H1 (cell line): Measurements from ENCODE around the gene VASN. TPM values are rescaled to one million over a fixed set of nuclear protein-coding genes. Genes with fewer than 3 reads are reported as not detected.

ENCODE experiments used
- CTCF ChIA-PET: fragments of 300-600 bp; sonication (Branson Sonifier 250); formaldehyde crosslinking; loops from one replicate; lab custom pipeline; 2021; ENCODE audit not compliant: partially characterized antibody; lab: Charles Lee
- POLR2A ChIA-PET: fragments of 300-600 bp; sonication (Branson Sonifier 250); formaldehyde crosslinking; loops from one replicate; lab custom pipeline; 2021; ENCODE audit warnings: inconsistent platforms; ENCODE audit not compliant: partially characterized antibody; lab: Charles Lee
- DNase-seq, 2 experiments: peaks; one replicate each; pipeline versions ENCODE4 v3.0.0 to v3.0.0-alpha.2; 2010 to 2022; ENCODE audit warnings: low spot score in 2 of 2, low read depth in 1 of 2, mixed read lengths in 1 of 2
- FAIRE-seq: peaks from 2 replicates; lab custom pipeline; 2011; peaks lifted over from hg19 to GRCh38; lab: Jason Lieb, UNC
- H2AFZ ChIP-seq: 2 replicates; pipeline ENCODE4 v1.8.1; 2012; ENCODE audit warnings: low read length, inconsistent platforms
- H2AK5ac ChIP-seq: 2 replicates; pipeline ENCODE4 v1.6.1; 2013; ENCODE audit warnings: low read depth, low read length
- H2BK120ac ChIP-seq: replicated peaks from 2 replicates; pipeline ENCODE3; 2013; ENCODE audit warnings: low read depth, low read length, inconsistent platforms
- H2BK12ac ChIP-seq: 2 replicates; pipeline ENCODE4 v1.6.1; 2013; ENCODE audit warnings: low read depth, low read length
- H2BK15ac ChIP-seq: 2 replicates; pipeline ENCODE4 v1.6.1; 2013; ENCODE audit warnings: low read length
- H2BK20ac ChIP-seq: 2 replicates; pipeline ENCODE4 v1.6.1; 2013; ENCODE audit warnings: low read length
- H2BK5ac ChIP-seq: 2 replicates; pipeline ENCODE4 v1.6.1; 2013; ENCODE audit warnings: low read depth, low read length
- H3K14ac ChIP-seq: 2 replicates; pipeline ENCODE4 v1.6.1; 2013; ENCODE audit warnings: inconsistent platforms; ENCODE audit not compliant: insufficient read length
- H3K18ac ChIP-seq: 2 replicates; pipeline ENCODE4 v1.6.1; 2013; ENCODE audit warnings: low read length; ENCODE audit errors: extremely low read depth
- H3K23ac ChIP-seq: 2 replicates; pipeline ENCODE4 v1.6.1; 2013; ENCODE audit warnings: inconsistent platforms; ENCODE audit not compliant: insufficient read length
- H3K23me2 ChIP-seq: 2 replicates; pipeline ENCODE4 v1.6.1; 2013; ENCODE audit warnings: low read depth, low read length
- H3K27ac ChIP-seq: 2 replicates; pipeline ENCODE4 v1.6.1; 2011; ENCODE audit warnings: low read depth, low read length, inconsistent platforms
- H3K27me3 ChIP-seq, 4 experiments: replicated peaks in 1 of 4; 1 replicate in 1 of 4; 2 replicates in 3 of 4; pipeline versions ENCODE4 v1.6.1 to v1.8.1; 2011 to 2013; ENCODE audit warnings: low read length in 3 of 4, mild to moderate bottlenecking in 3 of 4, inconsistent platforms in 2 of 4, mixed read lengths in 2 of 4, moderate library complexity in 1 of 4; ENCODE audit not compliant: control insufficient read depth in 3 of 4, insufficient read depth in 3 of 4; ENCODE audit errors: extremely low read depth in 1 of 4
- H3K36me3 ChIP-seq, 4 experiments: 2 replicates each; pipeline versions ENCODE4 v1.6.1 to v1.8.1; 2011 to 2013; ENCODE audit warnings: mild to moderate bottlenecking in 4 of 4, low read length in 3 of 4, moderate library complexity in 2 of 4, control low read depth in 1 of 4, inconsistent platforms in 1 of 4; ENCODE audit not compliant: insufficient read depth in 4 of 4, control insufficient read depth in 2 of 4
- H3K4ac ChIP-seq: replicated peaks from 2 replicates; pipeline ENCODE3; 2013; ENCODE audit warnings: low read length, low read depth, mixed read lengths, inconsistent platforms; ENCODE audit not compliant: insufficient read length
- H3K4me1 ChIP-seq, 4 experiments: replicated peaks in 1 of 4; 1 replicate in 1 of 4; 2 replicates in 3 of 4; pipeline versions ENCODE4 v1.6.1 to v1.8.1; 2011 to 2013; ENCODE audit warnings: low read length in 3 of 4, inconsistent platforms in 2 of 4, mixed read lengths in 1 of 4; ENCODE audit not compliant: insufficient read depth in 4 of 4, control insufficient read depth in 3 of 4
- H3K4me2 ChIP-seq, 2 experiments: 2 replicates each; pipeline versions ENCODE4 v1.6.1 to v1.8.1; 2011 to 2013; ENCODE audit warnings: low read depth in 2 of 2, low read length in 2 of 2, control low read depth in 1 of 2, inconsistent platforms in 1 of 2, mild to moderate bottlenecking in 1 of 2; ENCODE audit not compliant: insufficient read depth in 1 of 2
- H3K4me3 ChIP-seq, 4 experiments: fragments of 200-600, 300-600 bp in 1 of 4; sonication (generic), shearing (Covaris generic), sonication (Bioruptor Twin) in 1 of 4; 2 replicates each; pipeline versions ENCODE4 v1.5.1 to v1.8.1; 2011 to 2016; ENCODE audit warnings: low read length in 4 of 4, low read depth in 3 of 4, control low read depth in 2 of 4, inconsistent platforms in 2 of 4, mild to moderate bottlenecking in 2 of 4, mixed read lengths in 1 of 4, moderate library complexity in 1 of 4; ENCODE audit not compliant: insufficient read depth in 2 of 4; ENCODE audit errors: extremely low read depth in 1 of 4
- H3K56ac ChIP-seq: replicated peaks from 2 replicates; pipeline ENCODE3; 2013; ENCODE audit warnings: low read depth, mild to moderate bottlenecking, mixed read lengths, low read length, inconsistent platforms; ENCODE audit not compliant: insufficient read length
- H3K79me1 ChIP-seq: 2 replicates; pipeline ENCODE4 v1.6.1; 2013; ENCODE audit warnings: low read depth, low read length, control low read depth
- H3K79me2 ChIP-seq, 2 experiments: 2 replicates each; pipeline versions ENCODE4 v1.6.1 to v1.8.1; 2012 to 2013; ENCODE audit warnings: low read length in 2 of 2, mild to moderate bottlenecking in 2 of 2, inconsistent platforms in 1 of 2; ENCODE audit not compliant: insufficient read depth in 2 of 2, control insufficient read depth in 1 of 2
- H3K9ac ChIP-seq, 4 experiments: replicated peaks in 1 of 4; 1 replicate in 1 of 4; 2 replicates in 3 of 4; pipeline versions ENCODE4 v1.6.1 to v1.8.1; 2011 to 2013; ENCODE audit warnings: low read depth in 3 of 4, low read length in 3 of 4, control low read depth in 2 of 4, mild to moderate bottlenecking in 2 of 4, moderate library complexity in 2 of 4, inconsistent platforms in 1 of 4; ENCODE audit errors: extremely low read depth in 1 of 4
- H3K9me3 ChIP-seq, 2 experiments: 2 replicates each; pipeline versions ENCODE4 v1.6.1 to v1.8.1; 2012 to 2013; ENCODE audit warnings: mild to moderate bottlenecking in 2 of 2, moderate library complexity in 2 of 2, control low read depth in 1 of 2, inconsistent platforms in 1 of 2, low read depth in 1 of 2, low read length in 1 of 2, mixed read lengths in 1 of 2; ENCODE audit not compliant: insufficient read depth in 2 of 2
- H4K20me1 ChIP-seq, 2 experiments: replicated peaks in 1 of 2; 2 replicates each; pipeline versions ENCODE3 to v1.8.1; 2011 to 2013; ENCODE audit warnings: inconsistent platforms in 2 of 2, low read length in 2 of 2, mild to moderate bottlenecking in 1 of 2; ENCODE audit not compliant: insufficient read depth in 2 of 2, control insufficient read depth in 1 of 2
- H4K5ac ChIP-seq: 2 replicates; pipeline ENCODE4 v1.6.1; 2013; ENCODE audit warnings: low read length, low read depth, mixed read lengths, inconsistent platforms; ENCODE audit not compliant: insufficient read length
- H4K8ac ChIP-seq: 2 replicates; pipeline ENCODE4 v1.8.0; 2013; ENCODE audit warnings: mild to moderate bottlenecking, moderate library complexity, low read length, inconsistent platforms; ENCODE audit not compliant: insufficient read depth; ENCODE audit errors: extremely low read depth
- H4K91ac ChIP-seq: replicated peaks from 2 replicates; pipeline ENCODE3; 2013; ENCODE audit warnings: low read length, mixed read lengths, inconsistent platforms; ENCODE audit not compliant: insufficient read length
- BRCA1 ChIP-seq: IDR thresholded peaks from 2 replicates; pipeline ENCODE4 v1.6.1; 2012; ENCODE audit warnings: low read depth, low read length, improper control_type of control experiment
- CEBPB ChIP-seq: IDR thresholded peaks from 2 replicates; pipeline ENCODE4 v1.6.1; 2012; ENCODE audit warnings: low read depth, low read length
- GTF2F1 ChIP-seq: IDR thresholded peaks from 2 replicates; pipeline ENCODE4 v1.6.1; 2012; ENCODE audit warnings: low read depth, low read length, improper control_type of control experiment, borderline replicate concordance
- KDM4A ChIP-seq: IDR thresholded peaks from one replicate; pipeline ENCODE4 v1.7.1; 2012; ENCODE audit warnings: low read depth, mild to moderate bottlenecking, moderate library complexity, low read length, inconsistent platforms; ENCODE audit not compliant: severe bottlenecking
- WGBS, 2 experiments: shearing (Covaris generic) in 1 of 2; methylation state at CpG; one replicate each; pipeline versions ENCODE4 v1.1.6 to v1.1.7; 2013 to 2015; ENCODE audit warnings: low lambda C conversion rate in 2 of 2, mixed read lengths in 2 of 2, inconsistent platforms in 1 of 2, low coverage in 1 of 2, missing lambda C conversion rate in 1 of 2; ENCODE audit not compliant: insufficient replicate concordance in 2 of 2, insufficient coverage in 1 of 2, insufficient read length in 1 of 2; ENCODE audit errors: extremely low coverage in 1 of 2, missing lambda C conversion rate in 1 of 2; 5-methylcytosine and 5-hydroxymethylcytosine counted together
- polyA plus RNA-seq, 7 experiments: library from polyadenylated mRNA; depleted of rRNA in 3 of 7; stranded (reverse) in 5 of 7; unstranded in 2 of 7; fragments of >200 nt in 5 of 7; fragments of 200-250 nt in 2 of 7; gene quantifications; 1 replicate in 5 of 7; 2 replicates in 1 of 7; 4 replicates in 1 of 7; pipeline versions ENCODE4 v1.2.1 to v1.2.3, GENCODE V29; 2011 to 2013; ENCODE audit warnings: missing spikeins in 2 of 7, mixed read lengths in 2 of 7
- total RNA-seq: library from RNA; stranded (reverse); fragmentation: NEBNext Ultra II Directional; extraction: Animal tissue kit (Norgen Biotek cat#: 25700); gene quantifications from 2 replicates; pipeline ENCODE4 v1.2.1, GENCODE V29; 2021

VASN gene
- total and polyA plus RNA-seq, 2 of the 8 experiments (the other 6 are each of a cell fraction or from before 2014, with no cell fraction given) = 9.6 to 11.3 TPM

GRCh38 chr16:4353675-4354074 lies 18.0 kb upstream of the VASN start:
- DNase-seq (no peak), FAIRE-seq (no peak)
- Histone ChIP-seq H2BK5ac (no peak overlapping the region), H4K91ac (no peak overlapping the region), H4K20me1 (peaks cover 0 to 1% of the 10 kb centered on the region in 2 experiments), H3K4me3 (no peak overlapping the region), H3K14ac (no peak overlapping the region), H3K27me3 (peaks cover 0 to 2% (median 0%) of the 10 kb centered on the region in 4 experiments; a peak in 1 of 7 replicates), H3K27ac (no peak overlapping the region), H4K5ac (no peak overlapping the region), H2BK20ac (no peak overlapping the region), H3K4me1 (peaks cover 0 to 4% (median 0%) of the 10 kb centered on the region in 4 experiments; a peak in 1 of 7 replicates), H3K4me2 (no peak overlapping the region), H3K79me1 (no peaks in the 10 kb centered on the region), H2AK5ac (no peak overlapping the region), H3K36me3 (no peaks in the 10 kb centered on the region), H3K23ac (no peak overlapping the region), H3K18ac (no peak overlapping the region), H2BK12ac (no peak overlapping the region), H3K56ac (no peak overlapping the region), H2BK120ac (no peak overlapping the region), H3K79me2 (peaks cover 7 to 21% of the 10 kb centered on the region in 2 experiments), H3K4ac (no peak overlapping the region), H3K9ac (no peak overlapping the region), H3K23me2 (no peaks in the 10 kb centered on the region; the same call in 1 of the 2 replicates), H2AFZ (no peak overlapping the region), H3K9me3 (no peaks in the 10 kb centered on the region), H2BK15ac (no peak overlapping the region), H4K8ac (no peak overlapping the region)
- WGBS, 2 experiments = 98% methylated on average over 4 of the region's 4 CpGs; no CpG with 5 or more reads in 1 of the 2 experiments
- TF ChIP-seq KDM4A (no peak), GTF2F1 (no peak), CEBPB (no peak), BRCA1 (no peak)
- CTCF ChIA-PET = interaction anchor here (0.6 to 12.6 kb wide), 8 partner anchors 12 to 150 kb away, joined by 3 to 159 read pairs (median 4); no protein-coding TSS in a partner anchor
- POLR2A ChIA-PET = interaction anchor here (0.9 to 9.8 kb wide), 4 partner anchors 17 to 62 kb away, joined by 3 to 154 read pairs (median 3); no protein-coding TSS in a partner anchor
